ENCODE measurements around the gene CASK. TPM values are rescaled to one million over a fixed set of nuclear protein-coding genes. Genes with fewer than 3 reads are reported as not detected.
A peak's percentile ranks its signal among the peaks of the same experiment; 100 is the strongest.

The CASK gene
- total RNA-seq, 2 donors from 2014 or later = 44.3 to 46.1 TPM

- Histone ChIP-seq H3K4me3 (no peak overlapping the region), H3K27ac (no peak overlapping the region), H3K36me3 (no peaks in the 10 kb centered on the region), H3K4me1 (ENCODE audit: control insufficient read depth in 1 of 2, low read depth in 2 of 2) (peaks cover 5 to 35% of the 10 kb centered on the region in 2 donors), H3K27me3 (replicated peaks; ENCODE audit: insufficient read depth) (no peaks in the 10 kb centered on the region), H3K9me3 (no peaks in the 10 kb centered on the region)
- ATAC-seq (ENCODE audit: insufficient number of reproducible peaks, low FRiP score, low read depth) (no peak), DNase-seq (ENCODE audit: low spot score) (no peak)
- TF ChIP-seq CTCF (IDR thresholded peaks at IDR 0.05) = no peak
Measured at GRCh38 chrX:41591906-41592305, 331.4 kb downstream of the CASK start.

- no peak overlapping the region for H3K27ac ChIP-seq
- no peaks in the 10 kb centered on the region for H3K9me3 ChIP-seq
- ATAC-seq (ENCODE audit: insufficient number of reproducible peaks, low FRiP score, low read depth) = no peak
Measured at GRCh38 chrX:41590641-41591040, 332.7 kb downstream of the CASK start.

GRCh38 chrX:41589634-41590270 lies 333.6 kb downstream of the CASK start:
- no peak for ATAC-seq (ENCODE audit: insufficient number of reproducible peaks, low FRiP score, low read depth)
- TF ChIP-seq CTCF (IDR thresholded peaks at IDR 0.05) = no peak
- H3K4me3 ChIP-seq = peak overlapping the region; percentile 46

More at GRCh38 chrX:41590641-41591040, 332.7 kb downstream of the CASK start:
- H3K27me3 ChIP-seq (replicated peaks; ENCODE audit: insufficient read depth) = no peaks in the 10 kb centered on the region
- no peak for DNase-seq (ENCODE audit: low spot score)
- H3K4me3 ChIP-seq = no peak overlapping the region
- no peaks in the 10 kb centered on the region for H3K36me3 ChIP-seq
- peaks cover 5 to 38% of the 10 kb centered on the region in 2 donors for H3K4me1 ChIP-seq (ENCODE audit: control insufficient read depth in 1 of 2, low read depth in 2 of 2)
- TF ChIP-seq CTCF (IDR thresholded peaks at IDR 0.05) = no peak

GRCh38 chrX:41588271-41588670 lies 335.1 kb downstream of the CASK start:
- Histone ChIP-seq H3K36me3 (no peaks in the 10 kb centered on the region), H3K4me3 (peak overlapping the region; percentile 46), H3K4me1 (ENCODE audit: control insufficient read depth in 1 of 2, low read depth in 2 of 2) (peaks cover 0 to 20% of the 10 kb centered on the region in 2 donors), H3K9me3 (no peaks in the 10 kb centered on the region), H3K27me3 (replicated peaks; ENCODE audit: insufficient read depth) (no peaks in the 10 kb centered on the region), H3K27ac (peak overlapping the region; percentile 53 to 71)
- TF ChIP-seq CTCF (IDR thresholded peaks at IDR 0.05) = no peak
- no peak for ATAC-seq (ENCODE audit: insufficient number of reproducible peaks, low FRiP score, low read depth)
- no peak for DNase-seq (ENCODE audit: low spot score)

More at GRCh38 chrX:41589634-41590270, 333.6 kb downstream of the CASK start:
- peaks cover 0 to 29% of the 10 kb centered on the region in 2 donors for H3K4me1 ChIP-seq (ENCODE audit: control insufficient read depth in 1 of 2, low read depth in 2 of 2)
- H3K27ac ChIP-seq = peak overlapping the region; percentile 27 to 71
- no peaks in the 10 kb centered on the region for H3K9me3 ChIP-seq
- DNase-seq (ENCODE audit: low spot score) = no peak
- H3K27me3 ChIP-seq (replicated peaks; ENCODE audit: insufficient read depth) = no peaks in the 10 kb centered on the region
- no peaks in the 10 kb centered on the region for H3K36me3 ChIP-seq

GRCh38 chrX:41580423-41581064 lies 342.8 kb downstream of the CASK start:
- no peak for DNase-seq (ENCODE audit: low spot score)

More at GRCh38 chrX:41580423-41581064, 342.8 kb downstream of the CASK start:
- H3K9me3 ChIP-seq = no peaks in the 10 kb centered on the region
- H3K27me3 ChIP-seq (replicated peaks; ENCODE audit: insufficient read depth) = no peaks in the 10 kb centered on the region
- H3K36me3 ChIP-seq = no peaks in the 10 kb centered on the region
- ATAC-seq (ENCODE audit: insufficient number of reproducible peaks, low FRiP score, low read depth) = no peak
- H3K27ac ChIP-seq = no peak overlapping the region
- H3K4me3 ChIP-seq = peak overlapping the region; percentile 57
- peaks cover 2 to 12% of the 10 kb centered on the region in 2 donors for H3K4me1 ChIP-seq (ENCODE audit: control insufficient read depth in 1 of 2, low read depth in 2 of 2)
- TF ChIP-seq CTCF (IDR thresholded peaks at IDR 0.05) = no peak

All from thoracic aorta (tissue), 2 donors.